Epithelial cell of esophagus (primary cell): ENCODE data around the gene AURKAIP1.

ENCODE experiments used
- DNase-seq: peaks from one replicate; pipeline ENCODE4 v3.0.0; 2010; ENCODE audit warnings: low read depth
- H3K4me3 ChIP-seq: 2 replicates; pipeline ENCODE4 v1.5.1; 2011; ENCODE audit warnings: mild to moderate bottlenecking, low read length, control low read depth
- CTCF ChIP-seq: IDR thresholded peaks from 2 replicates; pipeline ENCODE4 v1.5.1; 2011; ENCODE audit warnings: low read depth, mild to moderate bottlenecking, low read length, control low read depth, inconsistent platforms; ENCODE audit not compliant: insufficient read depth; ENCODE audit errors: missing control alignments

Gene AURKAIP1

GRCh38 chr1:1353389-1354151 is 21.4 kb downstream of the AURKAIP1 start:
- no peak for TF ChIP-seq CTCF
- no peak for DNase-seq
- no peak overlapping the region for H3K4me3 ChIP-seq

DNA sequence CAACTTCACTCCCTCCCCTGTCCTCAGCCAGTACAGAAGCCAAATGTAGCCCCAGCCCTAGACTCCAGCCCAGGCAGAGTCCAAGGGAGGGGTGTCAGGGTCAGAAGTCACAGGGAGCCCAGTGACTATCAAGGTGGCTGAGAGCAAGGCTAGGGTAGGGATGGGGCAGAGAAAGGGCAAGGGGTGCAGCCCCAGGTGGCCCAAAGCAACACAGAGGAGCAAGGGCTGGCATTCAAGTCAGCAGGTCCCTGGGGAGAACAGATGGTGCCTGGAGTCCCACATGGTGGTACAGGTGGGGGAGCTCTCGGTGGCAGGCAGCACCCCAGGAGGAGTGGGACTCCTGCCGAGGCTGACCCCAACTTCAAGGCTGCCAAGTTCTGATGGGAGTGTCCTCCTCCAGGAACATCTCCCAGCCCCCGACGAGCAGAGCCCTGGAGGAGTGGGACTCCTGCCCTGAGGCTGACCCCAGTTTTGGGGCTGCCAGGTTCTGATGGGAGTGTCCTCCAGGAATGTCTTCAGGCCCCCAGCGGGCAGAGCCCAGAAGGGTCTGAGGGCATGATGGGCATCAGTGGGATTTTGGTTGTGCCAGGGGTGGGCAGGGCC is 22.1 kb downstream of the AURKAIP1 start:
- DNase-seq, result no peak
- TF ChIP-seq CTCF, result no peak
- H3K4me3 ChIP-seq, result no peak overlapping the region

DNA sequence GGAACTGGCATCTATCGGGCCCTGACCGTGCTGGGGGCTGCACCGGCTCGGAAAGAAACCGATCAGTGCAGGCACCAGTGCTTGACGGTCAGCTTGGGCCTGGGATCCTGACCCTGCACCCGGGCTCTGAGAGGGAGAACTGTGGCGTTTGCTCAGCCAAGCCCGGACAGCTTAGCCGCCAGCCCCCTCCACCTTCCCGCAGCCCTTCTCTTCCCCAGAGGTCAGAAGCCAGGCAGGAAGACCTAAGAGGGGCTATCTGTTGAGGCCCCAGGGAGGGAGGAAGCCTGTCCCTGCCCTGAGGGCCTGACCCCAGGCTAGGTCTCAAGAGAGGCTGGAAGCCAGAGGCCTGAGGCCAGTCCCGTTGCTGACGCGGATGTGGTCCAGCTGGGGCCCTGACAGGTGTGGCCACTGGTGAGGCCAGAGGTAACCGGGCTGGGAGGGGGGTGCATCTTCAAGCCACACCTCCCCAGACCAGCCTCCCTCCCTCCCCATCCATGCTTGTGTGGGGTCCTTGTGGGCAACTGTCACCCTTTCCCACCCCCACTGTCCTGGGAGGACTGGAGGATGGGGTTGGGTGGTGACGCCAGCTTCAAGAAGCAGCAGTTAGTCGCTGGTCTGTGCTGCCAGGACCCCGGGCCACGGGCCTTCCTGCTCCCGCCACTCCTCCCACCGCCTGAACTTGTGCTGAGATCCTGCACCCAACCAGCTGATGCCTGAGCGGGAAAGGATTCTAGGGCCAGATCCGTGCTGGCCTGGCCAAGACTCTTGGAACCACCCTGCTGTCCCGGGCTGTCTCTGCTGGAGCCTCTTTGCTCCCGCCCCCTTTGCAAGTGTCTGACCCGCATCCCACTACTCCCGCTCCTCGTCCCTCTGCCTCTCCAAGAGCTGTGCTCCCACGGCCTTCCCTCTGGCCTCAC is 23.2 kb downstream of the AURKAIP1 start:
- TF ChIP-seq CTCF, result no peak
- DNase-seq, result no peak
- H3K4me3 ChIP-seq, result peak overlapping the region; percentile 21

DNA sequence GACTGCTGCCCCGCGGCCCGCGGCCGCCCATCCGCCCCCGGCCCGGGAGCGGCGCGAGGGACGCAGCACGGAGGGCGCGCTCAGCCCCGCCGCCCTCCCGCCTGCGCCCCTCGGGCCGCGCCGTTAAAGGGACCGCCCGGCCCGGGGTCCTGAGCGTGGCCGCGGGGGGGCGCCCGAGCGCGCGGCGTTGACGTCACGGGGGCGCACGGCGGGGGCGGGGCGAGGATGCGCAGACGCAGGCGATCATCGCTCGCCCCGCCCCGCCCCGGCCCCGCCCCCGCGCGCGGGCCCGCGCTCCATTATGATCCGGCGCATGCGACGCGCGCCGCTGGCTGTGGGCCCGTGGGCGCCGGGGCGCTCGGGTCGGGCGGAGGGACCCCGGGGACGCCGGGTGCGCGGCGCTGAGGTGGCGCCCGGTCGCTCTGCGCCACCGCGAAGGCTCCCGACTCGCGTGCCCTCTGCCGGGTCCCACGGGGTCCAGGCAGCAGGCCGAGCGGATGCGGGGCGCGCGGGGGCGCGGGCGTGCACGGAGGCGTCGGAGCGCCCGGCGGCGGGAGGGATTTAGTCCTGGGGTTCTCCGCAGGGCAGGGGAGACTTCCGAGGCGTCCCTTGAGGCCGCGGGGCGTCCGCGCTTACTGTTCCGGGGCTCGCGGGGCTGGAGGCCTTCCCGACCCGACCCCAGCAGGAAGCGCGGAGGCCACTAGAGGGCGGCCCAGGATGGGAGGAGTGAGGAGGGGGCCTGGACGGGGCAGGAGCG is 25.6 kb downstream of the AURKAIP1 start, which contains the start of gene DVL1:
DVL1 (minus strand) TSS at position 163 of the 757 bp plus-strand sequence. CDS start 353 bp downstream, outside the sequence.
- peak within 1 kb of the TSS; percentile 73 for H3K4me3 ChIP-seq
- DNase-seq, result peak; percentile 58
- TF ChIP-seq CTCF, result peak; percentile 48

- H3K4me3 ChIP-seq, result peak overlapping the region; percentile 73
- TF ChIP-seq CTCF, result no peak
- DNase-seq, result peak; percentile 54
These were observed 26.4 kb downstream of the AURKAIP1 start for GRCh38 chr1:1348420-1349255.
